Measurements from ENCODE around the gene SMARCB1. TPM values are rescaled to one million over a fixed set of nuclear protein-coding genes. Genes with fewer than 3 reads are reported as not detected.

Gene SMARCB1
- total RNA-seq, 1 experiment from 2014 or later, result 172 TPM

DNA sequence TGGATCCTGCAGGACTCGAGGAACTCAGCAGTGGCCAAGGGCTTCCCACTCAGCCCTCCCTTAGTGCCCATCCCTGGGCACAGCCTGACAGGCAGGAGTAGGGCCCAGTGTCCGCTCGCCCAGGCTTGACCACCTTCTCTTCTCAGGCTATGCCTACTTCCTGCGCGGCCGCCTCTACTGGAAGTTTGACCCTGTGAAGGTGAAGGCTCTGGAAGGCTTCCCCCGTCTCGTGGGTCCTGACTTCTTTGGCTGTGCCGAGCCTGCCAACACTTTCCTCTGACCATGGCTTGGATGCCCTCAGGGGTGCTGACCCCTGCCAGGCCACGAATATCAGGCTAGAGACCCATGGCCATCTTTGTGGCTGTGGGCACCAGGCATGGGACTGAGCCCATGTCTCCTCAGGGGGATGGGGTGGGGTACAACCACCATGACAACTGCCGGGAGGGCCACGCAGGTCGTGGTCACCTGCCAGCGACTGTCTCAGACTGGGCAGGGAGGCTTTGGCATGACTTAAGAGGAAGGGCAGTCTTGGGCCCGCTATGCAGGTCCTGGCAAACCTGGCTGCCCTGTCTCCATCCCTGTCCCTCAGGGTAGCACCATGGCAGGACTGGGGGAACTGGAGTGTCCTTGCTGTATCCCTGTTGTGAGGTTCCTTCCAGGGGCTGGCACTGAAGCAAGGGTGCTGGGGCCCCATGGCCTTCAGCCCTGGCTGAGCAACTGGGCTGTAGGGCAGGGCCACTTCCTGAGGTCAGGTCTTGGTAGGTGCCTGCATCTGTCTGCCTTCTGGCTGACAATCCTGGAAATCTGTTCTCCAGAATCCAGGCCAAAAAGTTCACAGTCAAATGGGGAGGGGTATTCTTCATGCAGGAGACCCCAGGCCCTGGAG, 3.3 kb upstream of the SMARCB1 start:
- Histone ChIP-seq H3K36me3 (ENCODE audit: insufficient read depth, low read length, poor library complexity, severe bottlenecking) (no peaks in the 10 kb centered on the region), H3K9me3 (ENCODE audit: low read depth, low read length, poor library complexity, severe bottlenecking) (no peaks in the 10 kb centered on the region), H3K27ac (ENCODE audit: low read depth, low read length, poor library complexity, severe bottlenecking) (no peak overlapping the region), H3K4me3 (ENCODE audit: low read depth, low read length, poor library complexity, severe bottlenecking) (no peak overlapping the region), H3K27me3 (replicated peaks; ENCODE audit: insufficient read depth, low read depth, low read length, poor library complexity) (no peaks in the 10 kb centered on the region), H3K4me1 (ENCODE audit: insufficient read depth, low read length, poor library complexity, severe bottlenecking) (peaks cover 7% of the 10 kb centered on the region)
- DNase-seq (ENCODE audit: low spot score), result no peak
- BruUV-seq (replicated peaks), result no TSS peak
- CTCF ChIA-PET, result no interaction called here
- POLR2A ChIA-PET (ENCODE audit: low non-redundant PET), result no interaction called here
- intact Hi-C loops (cut with micrococcal nuclease; ENCODE audit: unreplicated experiment), result no loop called here
- TF ChIP-seq EZH2 (IDR thresholded peaks at IDR 0.05; ENCODE audit: borderline replicate concordance, low read depth, low read length, poor library complexity, severe bottlenecking), result no peak
- TF ChIP-seq, protein P1, sequence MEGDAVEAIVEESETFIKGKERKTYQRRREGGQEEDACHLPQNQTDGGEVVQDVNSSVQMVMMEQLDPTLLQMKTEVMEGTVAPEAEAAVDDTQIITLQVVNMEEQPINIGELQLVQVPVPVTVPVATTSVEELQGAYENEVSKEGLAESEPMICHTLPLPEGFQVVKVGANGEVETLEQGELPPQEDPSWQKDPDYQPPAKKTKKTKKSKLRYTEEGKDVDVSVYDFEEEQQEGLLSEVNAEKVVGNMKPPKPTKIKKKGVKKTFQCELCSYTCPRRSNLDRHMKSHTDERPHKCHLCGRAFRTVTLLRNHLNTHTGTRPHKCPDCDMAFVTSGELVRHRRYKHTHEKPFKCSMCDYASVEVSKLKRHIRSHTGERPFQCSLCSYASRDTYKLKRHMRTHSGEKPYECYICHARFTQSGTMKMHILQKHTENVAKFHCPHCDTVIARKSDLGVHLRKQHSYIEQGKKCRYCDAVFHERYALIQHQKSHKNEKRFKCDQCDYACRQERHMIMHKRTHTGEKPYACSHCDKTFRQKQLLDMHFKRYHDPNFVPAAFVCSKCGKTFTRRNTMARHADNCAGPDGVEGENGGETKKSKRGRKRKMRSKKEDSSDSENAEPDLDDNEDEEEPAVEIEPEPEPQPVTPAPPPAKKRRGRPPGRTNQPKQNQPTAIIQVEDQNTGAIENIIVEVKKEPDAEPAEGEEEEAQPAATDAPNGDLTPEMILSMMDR (conservative IDR thresholded peaks at IDR 0.05; ENCODE audit: low read depth, low read length), result no peak

DNA sequence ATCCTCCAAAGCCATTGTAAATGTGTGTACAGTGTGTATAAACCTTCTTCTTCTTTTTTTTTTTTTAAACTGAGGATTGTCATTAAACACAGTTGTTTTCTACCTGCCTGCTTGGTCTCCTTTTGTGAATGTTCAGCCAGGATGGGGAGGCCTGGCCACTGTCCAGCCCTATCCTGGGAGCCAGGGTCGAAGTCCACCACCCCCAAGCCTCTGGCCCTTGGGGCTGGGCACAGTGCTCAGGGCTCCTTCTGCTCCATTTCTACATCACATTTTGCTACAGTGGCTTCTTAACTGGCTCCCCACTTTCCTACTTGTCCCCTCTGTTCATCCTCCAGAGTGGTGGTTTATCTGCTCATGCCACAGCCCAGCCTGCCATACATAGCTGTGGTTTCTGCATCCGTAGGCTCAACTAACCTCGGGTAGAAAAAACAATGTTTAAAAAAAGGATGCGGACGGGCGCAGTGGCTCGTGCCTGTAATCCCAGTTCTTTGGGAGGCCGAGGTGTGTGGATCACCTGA, 2.5 kb upstream of the SMARCB1 start:
- BruUV-seq (replicated peaks), result no TSS peak
- H3K4me1 ChIP-seq (ENCODE audit: insufficient read depth, low read length, poor library complexity, severe bottlenecking), result peaks cover 11% of the 10 kb centered on the region
- POLR2A ChIA-PET (ENCODE audit: low non-redundant PET), result no interaction called here

DNA sequence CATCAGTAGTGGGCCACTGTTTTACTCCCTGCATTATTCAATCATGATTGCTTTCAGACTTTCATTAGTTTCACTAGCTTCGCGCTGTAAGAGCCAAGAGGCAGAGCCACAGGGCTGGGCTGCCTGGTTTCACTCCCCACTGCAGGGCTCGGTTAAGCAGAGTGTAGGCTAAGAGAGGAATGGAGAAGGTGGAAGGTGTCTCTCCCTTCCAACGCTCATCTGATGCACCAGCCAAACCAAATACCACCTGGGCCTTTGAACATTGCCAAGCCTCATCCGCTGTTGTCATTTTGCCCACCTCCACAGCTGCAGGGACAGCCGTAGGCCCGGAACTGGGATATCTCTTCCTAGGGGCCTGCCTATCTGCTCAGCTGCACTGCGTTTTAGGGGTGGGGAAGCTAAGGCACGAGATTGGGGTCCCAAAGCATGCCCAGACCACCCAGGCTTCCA, 480 bp upstream of the SMARCB1 start:
- TF ChIP-seq EZH2 (IDR thresholded peaks at IDR 0.05; ENCODE audit: borderline replicate concordance, low read depth, low read length, poor library complexity, severe bottlenecking), result no peak
- TF ChIP-seq, protein P1 (conservative IDR thresholded peaks at IDR 0.05; ENCODE audit: low read depth, low read length), result no peak
- Histone ChIP-seq H3K4me1 (ENCODE audit: insufficient read depth, low read length, poor library complexity, severe bottlenecking) (peaks cover 11% of the 10 kb centered on the region), H3K27me3 (replicated peaks; ENCODE audit: insufficient read depth, low read depth, low read length, poor library complexity) (no peaks in the 10 kb centered on the region), H3K9me3 (ENCODE audit: low read depth, low read length, poor library complexity, severe bottlenecking) (no peaks in the 10 kb centered on the region), H3K36me3 (ENCODE audit: insufficient read depth, low read length, poor library complexity, severe bottlenecking) (peaks cover under 1% of the 10 kb centered on the region), H3K4me3 (ENCODE audit: low read depth, low read length, poor library complexity, severe bottlenecking) (peak overlapping the region; percentile 92), H3K27ac (ENCODE audit: low read depth, low read length, poor library complexity, severe bottlenecking) (peak overlapping the region; percentile 100)
- DNase-seq (ENCODE audit: low spot score), result no peak
- CTCF ChIA-PET, result interaction anchor here (0.7 kb wide), 1 partner anchor 14 kb away, joined by 9 read pairs; the partner anchor contains the start of gene MMP11
- POLR2A ChIA-PET (ENCODE audit: low non-redundant PET), result no interaction called here
- intact Hi-C loops (cut with micrococcal nuclease; ENCODE audit: unreplicated experiment), result no loop called here
- TSS peak; percentile 88 for BruUV-seq (replicated peaks)

More for the DNA sequence above, 2.5 kb upstream of the SMARCB1 start:
- no peaks in the 10 kb centered on the region for H3K27me3 ChIP-seq (replicated peaks; ENCODE audit: insufficient read depth, low read depth, low read length, poor library complexity)
- intact Hi-C loops (cut with micrococcal nuclease; ENCODE audit: unreplicated experiment), result no loop called here
- no peaks in the 10 kb centered on the region for H3K9me3 ChIP-seq (ENCODE audit: low read depth, low read length, poor library complexity, severe bottlenecking)
- no peak overlapping the region for H3K4me3 ChIP-seq (ENCODE audit: low read depth, low read length, poor library complexity, severe bottlenecking)
- CTCF ChIA-PET, result no interaction called here
- TF ChIP-seq, protein P1 (conservative IDR thresholded peaks at IDR 0.05; ENCODE audit: low read depth, low read length), result no peak
- TF ChIP-seq EZH2 (IDR thresholded peaks at IDR 0.05; ENCODE audit: borderline replicate concordance, low read depth, low read length, poor library complexity, severe bottlenecking), result no peak
- no peak for DNase-seq (ENCODE audit: low spot score)
- H3K27ac ChIP-seq (ENCODE audit: low read depth, low read length, poor library complexity, severe bottlenecking), result no peak overlapping the region
- H3K36me3 ChIP-seq (ENCODE audit: insufficient read depth, low read length, poor library complexity, severe bottlenecking), result no peaks in the 10 kb centered on the region
